Limb (tissue), 2 donors: Measurements from ENCODE around the gene UBA1.

Source experiments
- DNase-seq, 2 donors: peaks; one replicate each; pipeline ENCODE4 v3.0.0-alpha.2; 2016; ENCODE audit errors: extremely low spot score in 2 of 2

The UBA1 gene

DNA sequence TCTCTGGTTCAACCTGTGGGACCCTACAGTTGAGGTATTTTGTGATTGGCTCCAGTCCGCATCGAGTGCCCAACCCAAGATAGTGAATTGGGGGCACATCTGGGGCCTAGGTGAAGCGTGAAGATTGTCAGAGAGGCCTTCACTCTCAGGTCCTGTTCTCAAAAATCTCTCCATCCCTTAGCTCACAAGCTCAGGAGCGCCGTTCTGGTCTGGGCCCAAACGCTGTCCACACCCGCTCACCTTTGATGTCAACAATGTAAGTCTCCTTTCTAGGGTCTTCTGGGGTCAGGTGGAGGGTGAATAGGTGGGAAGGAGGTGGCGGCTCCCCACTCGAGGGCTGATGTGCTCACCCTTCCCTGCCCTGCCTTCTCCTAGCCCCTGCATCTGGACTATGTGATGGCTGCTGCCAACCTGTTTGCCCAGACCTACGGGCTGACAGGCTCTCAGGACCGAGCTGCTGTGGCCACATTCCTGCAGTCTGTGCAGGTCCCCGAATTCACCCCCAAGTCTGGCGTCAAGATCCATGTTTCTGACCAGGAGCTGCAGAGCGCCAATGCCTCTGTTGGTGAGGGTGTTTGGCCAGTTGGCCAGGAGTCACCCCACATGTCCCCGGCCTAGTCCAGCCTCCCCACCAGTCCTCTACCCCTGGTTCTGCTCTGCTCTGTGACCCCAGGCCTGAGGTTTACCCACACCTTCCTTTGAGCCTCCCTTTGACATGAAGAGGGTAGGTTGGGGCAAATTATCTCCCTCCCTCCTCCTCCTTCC is 17.2 kb downstream of the UBA1 start:
- DNase-seq, result no peak

DNA sequence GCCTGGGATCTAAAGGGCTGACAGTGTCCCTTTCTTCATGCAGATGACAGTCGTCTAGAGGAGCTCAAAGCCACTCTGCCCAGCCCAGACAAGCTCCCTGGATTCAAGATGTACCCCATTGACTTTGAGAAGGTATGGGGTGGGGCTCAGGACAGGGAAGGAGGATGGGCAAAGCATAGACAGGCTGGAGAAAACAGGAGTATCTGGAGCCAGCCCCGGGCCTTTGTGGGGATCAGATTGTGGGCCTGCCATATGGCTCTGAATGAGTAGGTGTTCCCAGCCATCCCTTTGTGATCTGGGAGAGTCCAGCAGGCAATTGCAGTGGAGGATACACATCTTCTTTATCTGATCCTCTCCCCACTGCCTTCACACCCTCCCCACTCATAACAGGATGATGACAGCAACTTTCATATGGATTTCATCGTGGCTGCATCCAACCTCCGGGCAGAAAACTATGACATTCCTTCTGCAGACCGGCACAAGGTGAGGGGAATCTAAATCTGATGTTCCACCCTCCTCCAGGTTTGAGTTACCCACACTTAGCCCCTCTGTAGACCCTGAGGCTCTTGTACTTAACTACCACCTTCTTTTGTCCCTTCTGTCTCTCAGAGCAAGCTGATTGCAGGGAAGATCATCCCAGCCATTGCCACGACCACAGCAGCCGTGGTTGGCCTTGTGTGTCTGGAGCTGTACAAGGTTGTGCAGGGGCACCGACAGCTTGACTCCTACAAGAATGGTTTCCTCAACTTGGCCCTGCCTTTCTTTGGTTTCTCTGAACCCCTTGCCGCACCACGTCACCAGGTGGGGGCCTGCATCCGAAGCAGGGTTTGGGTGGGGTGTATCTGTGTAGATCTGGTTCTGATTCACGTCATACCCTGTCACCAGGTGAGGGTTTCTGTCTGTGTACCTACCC is 19.0 kb downstream of the UBA1 start:
- DNase-seq, result no peak

DNA sequence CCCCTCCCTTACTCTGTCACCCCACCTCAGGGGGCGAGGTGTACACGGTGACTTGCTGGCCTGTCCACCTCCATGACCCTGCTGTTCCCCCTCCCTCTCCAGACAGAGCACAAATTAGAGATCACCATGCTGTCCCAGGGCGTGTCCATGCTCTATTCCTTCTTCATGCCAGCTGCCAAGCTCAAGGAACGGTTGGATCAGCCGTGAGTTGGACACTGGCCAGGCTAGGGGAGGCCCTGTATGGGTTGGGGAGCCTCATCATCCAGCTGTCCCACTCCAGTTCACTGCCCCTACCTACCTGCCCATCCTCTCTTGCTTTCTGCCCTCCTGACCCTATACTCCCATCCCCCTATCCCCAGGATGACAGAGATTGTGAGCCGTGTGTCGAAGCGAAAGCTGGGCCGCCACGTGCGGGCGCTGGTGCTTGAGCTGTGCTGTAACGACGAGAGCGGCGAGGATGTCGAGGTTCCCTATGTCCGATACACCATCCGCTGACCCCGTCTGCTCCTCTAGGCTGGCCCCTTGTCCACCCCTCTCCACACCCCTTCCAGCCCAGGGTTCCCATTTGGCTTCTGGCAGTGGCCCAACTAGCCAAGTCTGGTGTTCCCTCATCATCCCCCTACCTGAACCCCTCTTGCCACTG is 20.9 kb downstream of the UBA1 start:
- no peak for DNase-seq

DNA sequence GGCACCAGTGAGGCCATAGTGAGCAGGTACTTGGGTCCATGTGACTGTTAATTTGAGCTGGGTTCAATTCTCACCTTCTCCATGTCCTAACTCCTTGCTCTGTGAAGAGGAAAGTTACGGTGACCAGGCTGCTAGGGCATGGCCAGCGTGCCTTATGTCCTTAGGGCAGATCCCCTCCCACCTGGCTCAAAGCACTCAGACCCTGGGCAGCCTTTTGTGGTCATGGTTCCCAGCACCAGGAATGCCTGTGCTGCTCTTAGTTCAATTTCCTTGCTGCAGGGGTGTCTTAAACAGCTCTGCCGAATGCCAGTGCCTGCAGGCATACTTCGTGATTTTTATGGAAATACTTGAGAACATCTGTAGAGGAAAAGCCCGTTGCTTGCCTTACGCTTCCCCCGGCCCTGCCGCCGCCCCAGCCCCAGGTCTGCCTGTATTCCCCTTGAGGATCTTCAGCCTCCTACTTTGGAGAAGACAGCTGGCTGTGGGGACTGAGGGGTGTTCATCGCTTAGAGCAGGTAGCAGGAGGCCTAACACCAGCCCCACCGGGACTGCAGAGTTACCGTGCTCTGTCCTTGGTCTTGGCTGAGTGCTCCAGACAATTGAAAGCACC is 21.8 kb downstream of the UBA1 start:
- no peak for DNase-seq

DNA sequence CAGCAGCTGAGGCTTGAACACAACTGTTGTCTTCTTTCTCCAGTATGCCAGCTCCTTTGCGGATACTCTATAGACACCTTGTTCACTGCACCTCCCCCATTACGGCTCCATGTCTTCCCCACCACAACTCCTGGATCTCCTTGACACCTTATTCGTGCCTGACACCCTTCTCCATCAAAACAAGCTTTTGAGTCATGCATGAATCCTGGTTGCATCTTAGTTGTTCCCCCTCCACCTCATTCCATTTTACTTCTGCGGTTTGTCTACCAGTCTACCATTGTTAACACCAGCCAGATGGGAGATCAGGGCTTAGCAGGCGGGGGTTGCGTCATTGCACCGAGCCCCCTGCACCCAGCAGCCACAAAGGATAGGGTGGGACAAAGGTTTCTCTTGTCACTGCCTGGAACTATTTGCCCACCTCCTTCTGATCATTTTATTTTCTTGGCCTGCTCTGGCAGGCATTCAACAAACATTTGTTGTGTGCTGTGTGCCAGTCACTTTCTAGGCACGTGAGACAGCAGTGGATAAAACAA is 22.8 kb downstream of the UBA1 start:
- no peak for DNase-seq

DNA sequence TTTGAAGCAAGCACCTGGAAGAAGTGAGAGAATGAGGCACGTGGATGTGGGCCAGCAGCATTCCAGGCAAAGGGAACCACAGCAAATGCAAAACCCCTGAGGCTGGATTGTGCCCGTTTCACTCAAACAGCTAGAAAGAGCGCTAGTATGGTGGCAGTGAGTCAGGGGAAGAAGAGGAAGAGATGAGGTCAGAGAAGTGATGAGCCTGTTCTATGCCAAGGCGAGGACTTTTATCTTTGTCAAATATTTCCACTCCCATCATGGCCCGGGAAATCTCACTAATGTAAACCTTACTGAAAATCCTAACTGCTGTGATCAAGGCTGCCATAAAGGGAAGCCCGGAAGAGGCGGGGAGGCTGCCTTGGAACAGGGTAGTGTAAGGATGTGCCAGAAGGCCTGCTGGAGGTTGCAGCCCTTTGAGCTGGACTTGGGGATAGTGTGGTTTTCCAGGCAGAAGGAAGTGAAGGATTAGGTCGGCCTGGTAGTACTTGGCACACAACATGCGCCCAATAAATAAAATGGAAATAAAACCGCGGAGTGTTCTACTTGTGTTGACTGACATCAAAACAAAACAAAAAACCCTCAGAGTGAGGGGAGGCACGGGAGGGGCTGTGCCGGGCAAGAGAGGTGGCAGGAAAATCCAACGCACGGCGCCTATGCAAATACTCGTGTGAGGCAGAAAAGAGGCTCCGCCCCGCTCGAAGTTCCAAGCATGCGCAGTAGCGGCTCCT is 23.7 kb downstream of the UBA1 start:
- DNase-seq, result peak in 1 of 2 donors; percentile 37

DNA sequence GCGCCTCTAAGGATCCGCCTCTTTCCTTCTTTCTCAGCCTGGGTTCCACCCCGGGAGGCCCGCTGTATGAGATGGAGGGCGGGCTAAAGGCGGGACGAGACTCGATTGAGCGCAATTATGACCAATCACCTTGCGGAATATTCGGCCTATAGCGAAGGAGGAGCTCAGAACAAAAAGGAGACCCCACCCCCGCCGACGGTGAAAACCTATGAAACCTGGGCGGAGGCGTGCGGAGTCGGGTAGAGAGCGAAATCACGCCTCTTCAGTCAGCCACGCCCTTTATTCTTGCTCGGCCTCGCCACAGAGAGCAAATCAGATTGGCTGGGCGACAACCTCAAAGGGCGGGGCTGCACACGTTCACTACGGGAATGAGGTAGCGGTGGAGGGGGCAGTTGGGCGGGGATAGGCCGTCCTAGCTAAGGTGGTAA is 24.2 kb downstream of the UBA1 start:
- DNase-seq, result peak; percentile 94

DNA sequence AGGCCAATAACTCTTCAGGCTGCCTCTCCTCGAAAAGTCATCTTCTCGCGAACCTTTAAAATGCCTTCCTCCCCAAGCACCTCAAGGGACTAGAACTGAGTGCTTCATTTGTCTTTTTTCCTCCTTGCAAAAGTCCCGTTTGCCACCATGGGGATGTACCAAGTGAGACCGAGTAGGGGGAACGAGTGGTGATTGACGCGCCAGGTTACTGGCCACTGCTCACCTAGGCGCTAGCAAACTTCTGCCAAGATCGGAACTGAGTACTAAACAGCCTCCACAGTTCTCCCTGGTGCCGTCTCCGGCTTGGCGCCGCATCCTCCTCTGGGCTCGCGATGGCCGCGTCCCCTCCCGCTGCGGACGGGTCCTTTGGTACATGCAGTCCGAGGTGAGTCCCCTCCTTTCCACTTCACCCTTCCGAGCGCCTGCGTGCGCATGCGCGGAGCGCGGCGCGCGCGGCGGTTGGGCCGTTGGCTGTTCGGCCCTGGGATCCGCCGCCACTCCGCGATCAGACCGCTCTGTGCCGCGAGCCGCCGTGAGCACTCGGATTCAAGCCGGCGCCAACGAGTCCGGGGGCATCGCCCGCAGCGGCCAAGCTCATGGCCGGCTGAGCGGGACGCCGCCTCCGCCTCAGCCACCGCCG is 24.8 kb downstream of the UBA1 start, which contains the start of gene CDK16:
CDK16 (plus strand) TSS at position 402 of the 640 bp plus-strand sequence. CDS start 4,877 bp downstream, outside the sequence.
- peak in 1 of 2 donors; percentile 86 for DNase-seq

DNA sequence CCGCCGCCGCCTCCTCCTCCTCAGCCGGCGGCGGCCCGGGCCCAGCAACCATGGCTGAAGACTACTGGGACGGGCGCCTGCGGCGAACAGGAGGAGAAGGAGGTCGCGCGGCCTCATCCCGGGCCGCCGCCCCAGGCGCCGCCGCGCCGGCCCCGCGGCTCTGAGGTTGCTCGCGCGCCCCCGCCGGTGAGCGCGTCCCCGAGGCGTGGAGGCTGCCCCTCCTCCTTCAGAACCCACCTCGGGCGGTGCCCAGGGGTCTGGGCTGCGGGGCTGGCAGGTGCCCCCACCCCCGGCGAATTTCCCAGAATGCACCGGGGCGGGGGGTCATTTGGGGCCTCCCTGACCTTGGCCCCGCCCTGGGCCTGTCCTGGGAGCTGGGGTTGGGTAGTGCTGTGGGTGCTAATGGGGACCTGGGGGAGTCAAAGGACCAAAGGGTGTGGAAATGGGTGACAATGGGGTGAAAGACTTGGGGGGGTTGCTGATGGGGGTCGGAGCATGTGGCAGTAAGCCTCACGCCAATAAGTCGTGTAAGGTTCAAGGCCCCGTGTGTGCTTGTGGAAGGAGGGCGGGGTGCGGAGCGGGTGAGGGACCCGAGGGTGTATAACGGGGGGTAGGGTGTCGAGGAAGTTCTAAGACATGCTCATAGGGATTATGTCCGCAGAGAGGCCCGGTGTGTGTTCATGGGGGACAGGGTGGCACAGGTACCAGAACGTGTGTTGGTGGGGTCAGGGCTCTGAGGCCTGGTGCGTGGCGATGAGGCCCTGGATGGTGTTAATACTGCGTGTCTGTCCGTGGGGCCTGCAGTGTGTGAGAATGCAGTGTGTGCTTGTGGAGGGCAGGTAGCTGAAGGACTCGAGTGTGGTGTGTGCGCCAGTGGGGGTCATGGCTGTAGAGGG is 25.5 kb downstream of the UBA1 start:
- peak in 1 of 2 donors; percentile 66 for DNase-seq

DNA sequence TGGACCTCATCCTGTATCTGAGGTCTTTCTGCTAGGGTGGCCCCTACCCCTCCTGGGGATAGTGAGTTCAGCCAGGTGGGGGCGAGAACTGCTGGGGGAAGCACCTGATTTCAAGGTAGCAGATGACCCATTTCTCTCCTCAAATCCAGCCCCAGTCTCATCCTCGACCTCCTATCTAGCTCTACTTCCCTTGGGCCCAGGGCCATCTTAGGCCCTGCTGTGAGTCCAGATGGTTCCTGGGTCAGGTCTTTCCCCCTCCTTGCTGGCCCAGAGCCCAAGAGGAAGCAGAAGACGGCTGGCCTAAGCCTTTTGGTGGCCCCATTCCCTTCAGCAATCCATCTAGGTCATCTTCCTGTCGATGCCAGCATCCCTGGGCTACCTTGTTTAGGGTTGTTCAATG is 28.1 kb downstream of the UBA1 start:
- DNase-seq, result no peak

DNA sequence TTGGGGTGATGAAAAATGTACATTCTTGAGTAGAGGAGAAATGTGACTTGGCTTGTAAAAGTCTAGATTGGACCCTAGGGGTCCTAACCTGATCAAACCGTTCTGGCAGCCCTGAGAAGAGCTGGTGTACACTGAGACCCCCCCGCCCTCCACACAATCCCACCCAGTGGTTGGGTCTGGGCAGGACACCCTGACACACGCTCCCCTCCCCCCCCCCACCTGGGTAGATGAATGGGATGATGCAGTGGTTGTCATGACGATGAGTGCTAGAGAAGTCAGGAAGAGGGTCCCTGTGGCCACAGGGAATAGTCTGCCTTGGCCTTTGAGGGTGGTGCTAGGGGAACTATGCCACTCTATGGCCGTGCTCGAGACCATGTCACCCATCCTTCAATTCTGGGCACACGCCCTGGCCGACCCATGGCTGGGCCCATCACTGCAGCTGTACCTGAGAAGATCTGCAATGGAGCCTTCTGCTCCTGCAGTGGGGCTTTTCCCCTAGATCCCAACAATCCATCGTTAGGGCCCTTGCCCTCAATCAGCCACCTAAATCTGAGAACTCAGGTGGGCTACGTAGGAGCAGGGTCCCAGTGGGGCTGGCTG is 29.2 kb downstream of the UBA1 start:
- no peak for DNase-seq

DNA sequence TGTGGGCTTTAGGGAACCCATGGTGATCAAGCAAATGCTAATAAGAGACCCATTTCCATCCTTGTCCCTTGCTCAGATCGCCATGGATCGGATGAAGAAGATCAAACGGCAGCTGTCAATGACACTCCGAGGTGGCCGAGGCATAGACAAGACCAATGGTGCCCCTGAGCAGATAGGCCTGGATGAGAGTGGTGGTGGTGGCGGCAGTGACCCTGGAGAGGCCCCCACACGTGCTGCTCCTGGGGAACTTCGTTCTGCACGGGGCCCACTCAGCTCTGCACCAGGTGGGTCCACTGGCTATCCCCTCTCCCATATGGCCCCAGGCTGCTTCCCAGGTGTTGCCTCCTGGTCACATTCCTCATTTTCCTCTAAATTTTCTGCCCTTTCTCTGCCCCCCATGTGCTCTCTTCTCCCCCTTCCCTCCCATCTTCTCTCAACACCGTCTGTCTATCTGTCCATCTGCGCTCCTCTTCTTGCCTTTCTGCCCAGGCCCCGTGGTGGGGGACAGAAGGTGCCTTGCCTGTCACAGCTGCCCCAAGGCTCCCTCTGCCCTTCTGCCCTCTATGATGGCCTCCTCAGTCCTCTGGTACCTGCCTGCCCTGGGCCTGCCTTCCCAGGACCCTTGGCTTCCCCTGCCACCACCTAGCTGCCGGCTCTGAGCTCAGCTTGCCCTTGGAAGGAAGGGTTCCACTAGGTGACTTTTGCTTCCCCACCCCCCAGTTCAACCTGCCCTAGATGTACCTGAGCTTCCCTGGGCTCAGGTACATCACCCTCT is 30.0 kb downstream of the UBA1 start:
- DNase-seq, result no peak

DNA sequence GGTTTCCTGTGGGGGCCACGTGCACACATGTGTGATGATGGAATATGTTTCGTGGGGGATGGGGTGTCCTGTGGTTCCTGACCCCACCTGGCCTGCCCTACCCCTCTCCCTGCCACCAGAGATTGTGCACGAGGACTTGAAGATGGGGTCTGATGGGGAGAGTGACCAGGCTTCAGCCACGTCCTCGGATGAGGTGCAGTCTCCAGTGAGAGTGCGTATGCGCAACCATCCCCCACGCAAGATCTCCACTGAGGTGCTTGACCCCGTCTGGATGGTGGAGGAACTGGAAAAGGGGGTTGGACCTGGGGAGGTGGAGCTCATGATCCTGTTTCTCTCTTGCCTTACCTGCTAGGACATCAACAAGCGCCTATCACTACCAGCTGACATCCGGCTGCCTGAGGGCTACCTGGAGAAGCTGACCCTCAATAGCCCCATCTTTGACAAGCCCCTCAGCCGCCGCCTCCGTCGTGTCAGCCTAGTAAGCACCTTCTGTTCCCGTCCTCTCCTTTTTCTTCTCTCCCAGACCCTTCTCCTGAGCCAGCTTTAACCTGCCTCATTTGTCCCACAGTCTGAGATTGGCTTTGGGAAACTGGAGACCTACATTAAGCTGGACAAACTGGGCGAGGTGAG is 30.8 kb downstream of the UBA1 start:
- no peak for DNase-seq

DNA sequence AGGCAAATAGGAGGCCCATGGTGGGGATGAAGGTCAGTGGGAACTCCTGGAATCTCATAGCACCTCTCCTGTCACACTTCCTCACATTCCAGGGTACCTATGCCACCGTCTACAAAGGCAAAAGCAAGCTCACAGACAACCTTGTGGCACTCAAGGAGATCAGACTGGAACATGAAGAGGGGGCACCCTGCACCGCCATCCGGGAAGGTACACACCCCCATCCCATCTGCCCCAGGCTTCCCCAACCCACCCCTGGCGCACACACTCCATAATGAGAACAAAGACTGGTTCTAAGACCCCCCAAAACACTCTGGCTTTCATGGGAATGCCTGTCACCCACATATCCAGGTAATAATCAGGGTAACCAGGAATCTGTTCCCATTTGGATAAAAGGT is 31.3 kb downstream of the UBA1 start:
- no peak for DNase-seq

DNA sequence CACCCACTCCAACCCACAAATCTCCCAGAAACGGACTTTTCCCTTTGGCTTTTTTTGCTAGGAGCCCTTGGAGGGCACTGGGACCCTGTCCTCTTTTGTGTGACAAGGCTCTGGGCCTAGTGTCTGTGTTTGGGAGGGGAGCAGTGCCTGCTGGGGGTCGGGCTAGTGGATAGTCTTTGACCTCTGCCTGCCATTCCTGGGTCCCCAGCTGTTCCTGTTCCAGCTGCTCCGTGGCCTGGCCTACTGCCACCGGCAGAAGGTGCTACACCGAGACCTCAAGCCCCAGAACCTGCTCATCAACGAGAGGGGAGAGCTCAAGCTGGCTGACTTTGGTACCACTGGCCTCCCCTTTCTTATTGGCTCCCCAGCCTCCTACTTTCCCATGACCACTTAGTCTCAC is 32.4 kb downstream of the UBA1 start:
- DNase-seq, result no peak

DNA sequence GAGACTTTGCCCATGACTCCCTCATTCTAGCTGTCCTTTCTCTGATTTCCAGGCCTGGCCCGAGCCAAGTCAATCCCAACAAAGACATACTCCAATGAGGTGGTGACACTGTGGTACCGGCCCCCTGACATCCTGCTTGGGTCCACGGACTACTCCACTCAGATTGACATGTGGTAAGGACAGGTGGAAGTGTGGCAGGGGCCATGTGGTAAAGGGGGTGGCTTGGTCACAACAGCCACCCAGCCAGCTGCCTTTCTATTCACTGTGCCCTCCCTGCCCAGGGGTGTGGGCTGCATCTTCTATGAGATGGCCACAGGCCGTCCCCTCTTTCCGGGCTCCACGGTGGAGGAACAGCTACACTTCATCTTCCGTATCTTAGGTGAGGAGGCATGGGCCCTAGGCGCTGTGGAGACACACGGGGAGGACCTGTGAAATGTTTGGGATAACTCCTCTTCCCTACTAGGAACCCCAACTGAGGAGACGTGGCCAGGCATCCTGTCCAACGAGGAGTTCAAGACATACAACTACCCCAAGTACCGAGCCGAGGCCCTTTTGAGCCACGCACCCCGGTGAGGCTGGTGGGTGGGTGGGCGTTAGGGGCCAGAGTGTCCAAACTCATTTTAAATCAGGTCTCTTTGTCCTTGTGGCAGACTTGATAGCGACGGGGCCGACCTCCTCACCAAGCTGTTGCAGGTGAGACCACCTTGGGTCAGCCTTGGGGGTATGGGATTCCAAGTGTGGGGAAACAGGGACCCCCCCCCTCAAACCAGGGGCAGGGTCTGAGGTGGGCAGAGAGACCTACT is 33.1 kb downstream of the UBA1 start:
- no peak for DNase-seq

DNA sequence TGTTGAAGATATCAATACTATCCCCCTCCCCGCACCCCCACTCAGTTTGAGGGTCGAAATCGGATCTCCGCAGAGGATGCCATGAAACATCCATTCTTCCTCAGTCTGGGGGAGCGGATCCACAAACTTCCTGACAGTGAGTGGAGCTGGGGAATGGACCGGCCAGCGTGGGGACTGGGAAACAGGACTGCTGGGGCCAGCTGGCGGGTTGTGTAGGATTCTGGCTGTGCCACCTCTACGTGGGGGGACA is 33.6 kb downstream of the UBA1 start:
- no peak for DNase-seq
